HuH-7 (cell line): Measurements from ENCODE around the gene C1QTNF12.
"Not testable (repeated sequence)": the region's sequence is repeated elsewhere in the genome, so short reads cannot be mapped to it uniquely, and the experiment has no call there.

ENCODE experiments used
- DNase-seq: peaks from one replicate; pipeline ENCODE4 v3.0.0; 2011; ENCODE audit warnings: low spot score

C1QTNF12 gene

DNA sequence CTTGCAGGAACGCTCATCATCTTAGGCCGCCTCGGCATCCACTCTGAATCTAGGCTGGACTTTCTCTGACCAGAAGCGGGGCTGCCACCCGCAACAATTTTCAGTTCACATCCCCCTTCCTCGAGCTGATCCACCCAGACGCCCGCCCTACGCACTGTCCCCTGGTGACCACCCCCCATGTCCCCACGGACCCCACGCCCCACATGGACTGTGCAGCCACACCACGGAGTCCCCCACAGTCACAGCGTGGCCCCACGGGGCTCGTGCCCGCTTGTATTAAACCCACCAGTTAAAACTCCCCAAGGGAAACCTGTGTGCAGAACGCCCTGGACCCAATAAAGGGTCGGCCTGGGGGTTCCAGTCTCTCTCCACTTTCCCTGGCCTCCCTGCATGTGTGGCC is 13.0 kb upstream of the C1QTNF12 start:
- DNase-seq = no peak

DNA sequence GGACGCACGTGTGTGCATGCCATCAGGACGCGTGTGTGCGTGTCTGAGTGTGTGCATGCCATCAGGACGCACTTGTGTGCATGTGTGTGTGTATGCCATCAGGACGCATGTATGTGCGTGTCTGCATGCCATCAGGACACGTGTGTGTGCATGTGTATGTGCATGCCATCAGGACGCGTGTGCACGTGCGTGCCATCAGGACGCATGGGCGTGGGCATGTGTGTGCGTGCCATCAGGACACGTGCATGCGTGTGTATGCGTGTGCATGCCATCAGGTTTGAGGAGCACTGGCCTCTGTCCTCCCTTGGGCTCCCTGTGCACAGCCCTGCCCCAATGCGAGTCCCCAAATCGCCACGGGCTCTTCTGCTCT is 12.6 kb upstream of the C1QTNF12 start:
- DNase-seq = no peak

DNA sequence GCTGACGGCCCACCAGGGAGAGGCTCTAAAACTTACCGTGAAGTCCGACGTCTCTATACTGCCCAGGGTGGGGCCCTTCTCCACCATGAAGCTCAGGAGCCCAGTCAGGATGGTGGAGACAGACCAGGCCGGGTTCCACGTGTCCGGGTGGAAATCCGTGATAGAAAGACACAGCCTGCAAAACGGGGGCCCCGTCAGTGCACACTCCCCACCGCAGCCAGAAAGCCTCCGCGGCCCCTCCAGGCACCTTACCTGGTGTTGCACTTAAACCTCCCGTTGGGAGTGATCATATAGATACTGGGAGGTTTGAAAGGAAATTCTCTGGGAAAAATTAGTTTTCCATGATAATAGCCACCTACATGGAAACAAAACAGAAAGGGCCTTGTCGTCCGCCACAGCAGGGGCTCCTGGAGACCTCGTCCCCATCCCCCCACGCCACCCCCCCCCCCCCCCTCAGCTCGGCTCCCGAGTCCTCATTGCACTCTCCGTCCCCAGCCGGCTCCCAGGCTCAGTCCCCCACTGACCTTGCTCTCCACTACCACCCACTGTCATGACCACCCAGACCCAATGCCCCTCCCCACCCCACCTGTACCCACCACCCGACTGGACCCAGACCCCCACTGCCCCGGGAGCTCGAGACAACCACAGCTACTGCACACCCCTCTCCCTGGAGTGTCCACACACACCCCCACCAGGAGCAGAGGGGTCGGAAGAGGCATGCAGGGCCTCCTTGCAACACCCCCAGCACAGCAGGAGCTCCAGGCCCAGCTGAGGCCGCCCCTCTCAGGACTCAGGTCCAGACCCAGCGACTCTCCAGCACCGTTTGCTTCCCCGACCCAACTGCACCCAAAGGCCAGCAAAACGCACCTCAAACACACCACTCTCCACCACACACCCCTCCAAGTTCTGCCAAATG is 10.7 kb upstream of the C1QTNF12 start:
- no peak for DNase-seq

DNA sequence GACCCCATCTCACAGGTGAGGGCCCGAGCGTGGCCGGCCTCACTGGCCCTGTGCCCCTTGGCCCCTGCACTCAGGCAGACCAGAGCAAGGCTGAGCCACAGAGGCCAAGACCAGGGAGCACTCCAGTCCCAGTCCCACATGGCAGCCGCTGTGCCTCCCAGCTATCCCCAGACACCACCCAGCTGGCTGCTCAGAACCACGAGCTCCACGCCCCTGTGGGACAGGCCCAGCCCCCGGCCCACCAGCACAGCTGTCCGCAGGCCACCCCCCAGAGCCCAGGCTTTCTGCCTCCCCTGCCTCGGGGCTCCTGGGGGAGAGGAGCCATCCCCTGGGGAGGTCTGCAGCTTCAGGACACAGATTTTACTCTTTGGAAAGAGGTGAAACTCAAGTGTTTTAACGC is 9.1 kb upstream of the C1QTNF12 start:
- DNase-seq = no peak

DNA sequence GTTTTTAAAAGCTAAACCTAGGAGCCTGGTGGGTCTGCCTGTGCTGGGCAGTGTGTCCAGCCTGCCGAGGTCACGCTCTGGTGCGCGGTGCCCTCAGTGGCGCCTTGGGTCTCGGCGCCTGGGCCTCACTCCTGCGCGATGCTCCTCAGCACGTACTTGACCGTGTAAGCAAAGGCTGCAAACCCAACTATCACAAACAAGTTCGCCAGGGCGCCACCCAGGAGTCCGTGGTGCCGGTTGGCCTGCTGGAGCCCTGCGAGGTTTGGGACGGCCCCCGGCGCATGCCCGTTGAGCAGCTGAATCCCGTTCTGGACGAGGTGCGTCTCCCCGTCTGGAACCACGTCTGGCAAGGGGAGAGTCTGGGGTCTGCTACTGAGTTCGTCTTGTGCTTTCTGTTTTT is 8.6 kb upstream of the C1QTNF12 start:
- no peak for DNase-seq

DNA sequence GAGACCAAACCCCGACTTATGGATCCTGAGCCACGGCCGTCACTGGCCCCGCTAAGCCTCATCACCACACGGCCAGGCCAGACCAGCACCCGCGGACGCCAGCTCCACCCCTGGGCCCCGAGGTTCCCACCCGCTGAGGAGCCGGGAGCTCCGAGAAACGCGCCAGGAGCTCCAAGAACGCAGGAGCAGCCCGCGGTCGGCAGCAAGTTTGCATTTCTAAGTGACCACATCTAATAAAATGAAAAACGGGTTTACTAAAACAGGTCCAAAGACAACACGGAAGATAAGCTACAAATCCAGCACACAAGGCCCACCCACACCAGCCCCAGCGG is 8.1 kb upstream of the C1QTNF12 start:
- no peak for DNase-seq

DNA sequence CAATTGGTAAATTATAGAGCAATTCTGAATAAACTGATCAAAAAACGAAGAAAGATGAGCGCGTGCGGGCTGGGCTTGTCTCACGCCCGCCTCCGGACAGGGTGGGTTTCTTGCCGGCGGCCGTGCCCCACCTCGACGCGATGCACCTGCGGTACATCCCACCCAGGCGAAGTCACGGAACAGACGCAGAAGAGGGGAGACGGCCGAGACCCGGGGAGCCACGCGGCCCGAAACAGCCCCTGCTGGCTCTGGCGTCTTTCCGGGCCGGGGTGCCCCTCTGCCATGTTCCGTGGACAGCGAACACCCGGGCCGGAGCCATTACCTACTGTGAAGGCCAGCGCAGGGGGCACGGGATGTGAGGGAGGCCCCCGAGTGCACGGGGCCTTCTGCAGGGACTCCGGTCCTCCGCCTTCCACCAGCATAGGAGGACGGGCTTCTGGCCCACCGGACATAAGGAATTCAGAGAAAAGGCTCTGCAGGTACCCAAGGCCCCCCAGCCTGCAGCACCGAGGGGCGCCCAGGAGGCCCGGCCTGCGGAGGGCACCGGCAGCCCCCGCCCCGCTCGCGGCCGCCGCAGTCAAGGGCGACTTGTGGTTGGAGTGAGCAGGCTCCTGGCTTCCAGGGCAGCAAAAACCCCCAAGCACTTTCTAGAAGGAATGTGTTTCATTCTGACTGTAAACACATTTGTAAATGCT is 7.6 kb upstream of the C1QTNF12 start:
- DNase-seq = no peak

DNA sequence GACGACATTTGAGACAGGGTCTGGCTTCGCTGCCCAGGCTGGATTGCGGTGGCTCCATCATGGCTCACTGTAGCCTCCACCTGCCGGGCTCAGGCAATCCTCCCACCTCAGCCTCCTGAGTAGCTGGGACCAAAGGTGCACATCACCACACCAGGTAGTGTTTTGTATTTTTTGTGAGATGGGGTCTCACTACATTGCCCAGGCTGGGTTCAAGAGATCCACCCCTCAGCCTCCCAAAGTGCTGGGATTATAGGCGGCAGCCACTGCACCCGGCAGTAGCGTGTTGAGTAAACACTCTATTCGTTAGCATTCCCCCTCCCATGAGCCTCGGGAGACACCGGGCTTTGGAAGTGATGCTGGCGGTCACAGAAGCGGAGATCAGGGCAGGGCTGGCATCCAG is 6.8 kb upstream of the C1QTNF12 start:
- no peak for DNase-seq

DNA sequence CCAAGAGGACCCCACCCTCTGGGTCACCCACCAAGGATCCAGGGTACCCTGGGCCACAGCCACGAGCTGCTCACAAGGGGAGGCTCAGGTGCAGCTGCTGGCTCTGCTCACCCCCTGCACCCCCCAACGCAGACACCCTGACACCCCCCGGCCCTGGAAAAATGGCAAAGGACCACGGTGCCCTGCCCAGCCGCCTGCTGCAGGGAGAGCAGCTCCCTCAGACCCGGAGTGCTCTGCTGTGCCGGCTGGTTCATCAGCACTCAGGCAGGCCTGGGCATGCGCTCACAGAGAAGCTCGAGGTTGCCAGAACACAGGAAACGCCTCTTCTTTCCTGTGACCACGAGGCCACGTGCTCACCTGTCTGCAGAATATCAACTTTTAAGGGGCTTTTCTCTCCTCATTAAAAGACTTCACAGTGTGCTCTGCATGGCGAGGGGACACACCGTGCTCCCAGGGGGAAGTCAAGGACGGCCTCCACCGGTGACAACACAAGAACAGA is 4.3 kb upstream of the C1QTNF12 start:
- no peak for DNase-seq

DNA sequence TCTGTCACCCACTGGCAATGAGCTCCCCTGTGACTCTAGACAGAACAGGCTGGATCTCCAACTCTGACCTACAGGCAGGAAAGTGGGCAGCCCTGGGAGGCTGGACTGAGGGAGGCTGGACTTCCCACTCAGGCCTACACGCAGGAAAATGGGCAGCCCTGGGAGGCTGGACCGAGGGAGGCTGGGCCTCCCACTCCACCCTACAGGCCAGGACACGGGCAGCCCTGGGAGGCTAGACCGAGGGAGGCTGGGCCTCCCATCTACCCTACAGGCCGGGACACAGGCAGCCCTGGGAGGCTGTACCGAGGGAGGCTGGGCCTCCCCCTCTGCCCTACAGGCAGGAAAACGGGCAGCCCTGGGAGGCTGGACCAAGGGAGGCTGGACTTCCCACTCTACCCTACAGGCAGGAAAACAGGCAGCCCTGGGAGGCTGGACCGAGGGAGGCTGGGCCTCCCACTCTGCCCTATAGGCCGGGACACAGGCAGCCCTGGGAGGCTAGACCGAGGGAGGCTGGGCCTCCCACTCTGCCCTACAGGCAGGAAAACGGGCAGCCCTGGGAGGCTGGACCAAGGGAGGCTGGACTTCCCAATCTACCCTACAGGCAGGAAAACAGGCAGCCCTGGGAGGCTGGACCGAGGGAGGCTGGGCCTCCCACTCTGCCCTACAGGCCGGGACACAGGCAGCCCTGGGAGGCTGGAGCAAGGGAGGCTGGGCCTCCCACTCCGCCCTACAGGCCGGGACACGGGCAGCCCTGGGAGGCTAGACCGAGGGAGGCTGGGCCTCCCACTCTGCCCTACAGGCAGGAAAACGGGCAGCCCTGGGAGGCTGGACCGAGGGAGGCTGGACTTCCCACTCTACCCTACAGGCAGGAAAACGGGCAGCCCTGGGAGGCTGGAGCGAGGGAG is 1.7 kb upstream of the C1QTNF12 start:
- DNase-seq = not testable (repeated sequence)

DNA sequence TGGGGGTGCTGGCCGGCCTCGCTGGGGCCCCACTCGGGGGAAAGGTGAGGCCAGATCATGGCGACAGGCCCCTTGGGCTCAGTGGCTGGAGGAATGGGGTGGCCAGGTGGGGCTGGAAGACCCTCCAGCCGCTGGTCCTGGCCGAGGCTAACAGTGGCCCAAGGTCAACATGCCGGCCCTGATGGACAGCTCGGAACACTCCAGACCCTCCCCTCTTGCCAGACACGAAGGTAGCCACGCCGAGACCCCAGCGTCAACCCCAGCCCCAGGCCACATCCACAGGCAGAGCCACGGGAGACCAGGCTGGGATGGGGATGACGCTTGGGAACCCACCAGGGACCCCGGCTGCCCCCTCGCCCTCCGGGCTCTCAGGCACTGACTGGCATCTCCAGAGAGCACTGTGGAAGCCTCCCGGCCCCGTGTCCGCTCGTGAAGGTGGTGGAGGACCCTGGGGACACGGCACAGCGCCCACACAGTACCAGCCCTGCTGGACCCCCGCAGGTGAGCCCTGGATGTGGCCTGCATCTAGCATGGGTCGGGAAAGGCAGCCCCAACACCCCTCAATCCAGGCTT is 905 bp upstream of the C1QTNF12 start:
- no peak for DNase-seq

DNA sequence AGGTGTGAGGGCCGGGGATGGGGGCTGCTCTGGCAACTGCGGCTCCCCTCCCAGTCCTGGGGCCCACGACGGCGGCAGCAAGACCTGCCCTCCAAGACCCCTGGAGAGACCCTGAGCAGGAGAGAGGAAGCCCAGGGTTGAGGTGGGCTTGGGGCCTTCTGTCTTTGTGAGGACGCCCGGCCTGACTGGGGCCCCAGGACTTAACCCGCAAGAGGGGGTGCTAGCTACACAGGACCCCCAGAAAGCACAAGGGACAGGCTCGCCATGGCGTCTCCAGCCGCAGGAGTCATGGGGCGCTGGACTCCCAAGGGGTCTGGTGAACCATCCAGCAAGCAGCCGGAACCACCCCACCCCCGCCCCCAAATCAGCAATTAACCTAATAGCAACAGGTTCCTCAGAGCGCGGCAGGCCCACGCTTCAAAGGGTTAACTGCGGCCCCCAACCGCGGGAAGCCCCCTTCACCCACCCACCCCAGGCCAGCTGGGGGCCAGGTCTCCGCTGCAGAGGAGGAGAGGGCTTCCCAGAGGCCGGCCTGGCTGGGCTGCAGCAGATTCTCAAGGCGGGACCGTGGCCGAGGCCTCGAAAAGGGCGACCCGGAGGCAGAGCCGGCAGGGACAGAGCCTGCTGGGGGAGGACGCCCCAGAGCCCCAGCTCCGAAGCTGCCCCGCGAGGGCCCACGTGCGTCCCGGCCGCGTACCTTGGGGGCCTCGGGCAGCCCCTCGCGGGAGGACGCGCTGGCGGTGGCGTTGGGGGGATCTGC is 525 bp downstream of the C1QTNF12 start:
- no peak for DNase-seq

DNA sequence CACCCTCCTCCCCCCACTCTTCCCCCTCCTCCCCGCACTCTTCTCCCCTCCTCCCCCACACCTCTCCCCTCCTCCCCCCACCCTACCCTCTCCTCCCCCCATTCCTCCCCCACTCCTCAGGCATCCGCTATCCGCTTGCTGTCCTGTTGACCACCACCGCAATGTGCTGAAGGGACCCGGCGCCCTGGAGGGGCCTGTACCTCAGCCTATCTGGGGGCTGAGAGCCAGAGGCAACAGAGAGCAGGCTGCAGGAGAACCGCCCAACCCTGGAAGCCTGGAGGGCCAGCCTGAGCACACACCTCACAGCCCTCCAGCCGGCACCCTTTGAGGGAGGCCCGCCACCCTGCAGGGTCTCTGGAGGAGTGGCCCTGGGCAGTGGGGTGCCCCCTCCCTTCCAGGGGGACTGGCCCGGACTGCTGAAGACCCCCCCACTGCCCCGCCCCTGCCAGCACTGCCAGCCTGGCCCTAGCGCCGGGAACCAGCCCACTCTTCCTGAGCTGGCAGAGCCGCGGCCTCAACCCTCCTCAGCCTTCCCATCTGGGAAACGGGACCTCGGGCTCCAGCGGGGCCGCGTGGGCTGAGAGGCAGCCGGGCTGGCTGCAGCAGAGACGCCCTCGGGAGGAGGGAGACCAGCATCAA is 1.2 kb downstream of the C1QTNF12 start:
- DNase-seq = no peak

DNA sequence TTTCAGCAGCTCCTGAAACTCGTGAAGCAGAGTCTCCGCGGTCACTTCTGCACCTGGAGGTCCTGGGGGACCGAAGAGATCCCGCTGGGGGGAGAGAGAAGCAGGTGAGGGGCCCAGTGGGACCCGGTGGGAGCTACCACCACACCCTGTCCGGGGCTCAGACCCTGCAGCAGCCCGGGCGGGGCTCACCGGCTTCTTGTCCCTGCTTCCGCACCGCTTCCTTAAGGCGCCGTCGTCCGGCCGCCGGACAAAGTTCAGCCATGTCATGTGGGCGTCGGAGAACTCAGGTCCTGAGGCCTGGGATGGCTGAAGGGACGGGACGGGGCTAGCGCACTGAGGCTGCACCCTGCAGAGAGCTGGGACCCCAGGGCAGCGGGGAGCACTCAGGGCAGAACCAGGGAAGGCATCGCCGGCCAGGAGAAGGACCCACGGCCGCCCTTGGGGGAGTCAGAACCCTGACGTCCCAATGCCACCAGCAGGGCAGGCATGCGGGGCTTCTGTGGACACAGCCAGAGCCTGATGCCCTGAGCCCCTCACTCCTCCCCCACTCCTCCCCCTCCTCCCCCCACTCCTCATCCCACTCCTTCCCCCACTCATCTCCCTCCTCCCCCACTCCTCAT is 2.2 kb downstream of the C1QTNF12 start:
- DNase-seq = no peak

DNA sequence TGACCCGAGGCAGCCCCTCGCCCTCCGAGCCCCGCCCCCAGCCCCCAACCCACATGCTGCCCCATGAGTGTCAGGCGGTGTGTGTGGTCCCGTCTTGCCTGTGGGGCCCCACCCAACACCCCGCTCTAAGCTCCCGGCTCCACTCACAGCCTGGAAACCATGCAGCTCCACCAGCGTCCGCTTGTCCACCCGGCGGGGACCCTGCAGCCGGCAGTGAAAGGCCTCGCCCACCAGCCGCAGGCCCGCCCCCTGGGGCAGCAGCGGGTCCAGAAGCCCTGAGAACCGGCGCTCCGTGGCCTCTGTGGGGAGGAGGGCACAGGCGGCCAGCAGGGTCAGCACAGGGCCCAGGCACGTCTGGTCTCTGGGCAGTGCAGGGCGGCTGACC is 2.7 kb downstream of the C1QTNF12 start:
- DNase-seq = no peak

DNA sequence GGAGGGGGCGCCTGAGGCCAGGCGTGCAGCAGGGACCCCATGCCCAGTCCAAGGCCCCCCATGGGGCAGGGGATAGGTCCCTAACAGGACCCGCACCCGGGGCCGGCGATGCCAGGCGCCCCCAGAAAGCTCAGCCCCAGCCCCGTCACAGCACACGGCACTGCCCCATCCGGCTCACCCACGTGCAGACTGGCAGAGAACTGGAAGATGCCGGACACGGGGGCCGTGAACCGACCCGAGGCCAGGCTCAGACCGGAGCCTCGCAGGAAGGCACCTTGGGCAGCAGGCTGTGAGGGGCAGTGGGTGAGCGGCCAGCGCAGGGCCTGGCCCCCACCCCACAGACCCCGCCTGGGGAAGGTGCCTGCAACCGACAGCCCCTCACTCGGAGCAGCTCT is 3.3 kb downstream of the C1QTNF12 start:
- no peak for DNase-seq

DNA sequence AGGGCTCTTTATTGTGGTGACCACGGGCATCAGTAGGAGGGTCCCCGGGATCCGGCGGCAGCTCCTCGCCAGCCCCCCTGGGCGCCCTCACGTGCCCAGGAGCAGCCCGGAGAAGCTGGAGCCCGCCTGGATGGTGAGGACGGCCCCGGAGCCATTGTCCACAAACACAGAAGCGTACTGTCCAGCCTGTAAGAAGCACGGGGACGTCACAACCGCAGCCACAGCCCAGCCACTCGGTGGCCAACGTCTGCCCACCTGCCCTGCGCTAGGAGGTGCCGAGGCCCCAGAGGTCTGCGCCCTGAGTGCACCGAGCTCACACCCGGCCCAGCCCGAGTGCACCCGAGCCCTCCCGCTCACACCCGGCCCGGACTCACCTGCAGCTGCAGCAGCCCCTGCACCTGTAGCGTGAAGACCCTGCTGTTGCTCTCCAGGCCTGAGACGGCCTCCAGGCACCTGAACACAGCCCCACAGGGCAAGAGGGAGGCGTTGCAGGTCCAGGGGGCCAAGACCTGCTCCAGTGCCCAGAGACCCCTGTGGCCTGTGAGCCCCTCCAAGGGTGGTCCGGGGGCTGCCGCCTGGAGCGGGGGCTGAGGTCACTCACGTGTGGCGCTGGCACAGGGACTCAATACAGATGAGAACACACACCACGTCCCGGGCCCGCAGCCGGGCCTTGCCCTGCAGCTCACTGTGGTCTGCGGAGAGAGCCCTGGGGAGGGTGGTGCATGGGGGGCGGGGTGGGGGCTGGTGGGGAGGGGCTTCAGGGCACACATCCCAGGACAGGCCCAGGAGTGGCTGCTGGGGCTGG is 3.9 kb downstream of the C1QTNF12 start:
- no peak for DNase-seq

DNA sequence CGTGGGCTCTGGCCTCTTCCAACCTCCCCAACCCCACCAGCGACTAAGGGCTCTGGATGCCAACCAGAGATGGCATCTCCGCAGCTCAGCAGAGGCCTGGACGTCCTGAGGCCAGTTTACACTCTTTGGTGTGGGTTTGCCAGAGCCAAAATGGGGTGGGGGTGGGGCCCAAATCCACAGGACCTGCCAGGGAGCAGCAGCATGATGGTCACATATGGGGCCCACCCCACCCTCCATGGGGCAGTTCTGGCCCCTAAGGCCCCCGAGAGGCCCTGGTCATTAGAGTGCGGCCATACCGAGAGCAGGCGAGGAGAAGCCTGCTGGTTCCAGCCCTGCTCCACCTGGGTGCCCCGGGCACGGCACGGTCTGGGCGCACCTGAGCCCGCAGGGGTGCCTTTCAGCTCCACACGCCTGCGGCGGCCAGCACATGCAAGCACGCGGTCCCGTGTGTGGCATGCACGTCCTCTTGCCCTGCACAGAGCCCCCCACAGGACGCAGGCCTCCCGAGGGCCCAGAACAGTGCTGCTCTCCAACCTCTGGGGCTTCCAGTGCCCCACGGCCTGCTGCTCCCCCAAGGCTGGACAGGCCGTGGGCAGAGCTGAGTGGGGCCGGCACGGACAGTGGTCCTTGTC is 4.8 kb downstream of the C1QTNF12 start:
- DNase-seq = no peak
